Ovary (tissue), 3 donors: ENCODE measurements around the gene ACAN.

Experiments used
- POLR2A ChIP-seq: fragments of 450-650 bp; IDR thresholded peaks from one replicate; pipeline ENCODE4 v1.6.1; 2017; ENCODE audit warnings: antibody characterized with exemption, mild to moderate bottlenecking, moderate library complexity
- TF ChIP-seq, protein P1 (sequence below), 3 donors: fragments of 450-650 bp in 2 of 3; fragments of 200-600 bp in 1 of 3; IDR thresholded peaks; one replicate each; pipeline versions ENCODE4 v1.5.1 to v1.8.0; 2016 to 2022; ENCODE audit warnings: antibody characterized with exemption in 3 of 3, mild to moderate bottlenecking in 1 of 3
- donor health status: DM: no; HTN: no; CAD: no.

DNA sequence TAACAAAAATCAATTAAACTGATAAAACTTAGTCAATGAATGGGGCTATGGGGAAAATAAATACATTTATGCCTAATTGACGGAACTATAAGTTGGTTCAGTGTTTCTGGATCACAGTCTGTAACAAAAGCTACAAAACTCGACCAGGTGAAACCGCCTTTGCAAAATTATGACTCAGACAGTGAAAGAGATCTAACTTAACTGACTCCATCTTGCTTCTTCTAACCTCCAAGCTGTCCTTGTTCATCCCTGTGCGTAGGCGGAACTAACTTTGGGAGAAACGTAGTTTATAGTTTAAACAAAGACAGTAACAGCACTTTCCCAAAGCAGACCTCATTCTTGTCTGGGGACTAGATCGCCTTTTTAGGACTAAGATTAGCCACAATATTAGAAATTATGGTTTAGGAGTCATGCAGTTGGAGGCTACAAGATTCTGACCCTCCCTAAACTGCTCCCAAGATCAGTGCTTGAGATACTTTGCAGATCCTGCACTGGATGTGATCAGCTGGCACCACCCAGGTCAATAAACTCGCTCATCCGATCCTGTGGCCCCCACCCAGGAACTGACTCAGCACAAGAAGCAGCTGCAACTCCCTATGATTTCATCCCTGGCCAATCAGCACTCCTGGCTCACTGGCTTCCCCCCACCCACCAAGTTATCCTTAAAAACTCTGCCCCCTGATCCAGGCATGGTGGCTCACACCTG is 117.1 kb downstream of the ACAN start:
- TF ChIP-seq POLR2A: no peak
- TF ChIP-seq, protein P1, sequence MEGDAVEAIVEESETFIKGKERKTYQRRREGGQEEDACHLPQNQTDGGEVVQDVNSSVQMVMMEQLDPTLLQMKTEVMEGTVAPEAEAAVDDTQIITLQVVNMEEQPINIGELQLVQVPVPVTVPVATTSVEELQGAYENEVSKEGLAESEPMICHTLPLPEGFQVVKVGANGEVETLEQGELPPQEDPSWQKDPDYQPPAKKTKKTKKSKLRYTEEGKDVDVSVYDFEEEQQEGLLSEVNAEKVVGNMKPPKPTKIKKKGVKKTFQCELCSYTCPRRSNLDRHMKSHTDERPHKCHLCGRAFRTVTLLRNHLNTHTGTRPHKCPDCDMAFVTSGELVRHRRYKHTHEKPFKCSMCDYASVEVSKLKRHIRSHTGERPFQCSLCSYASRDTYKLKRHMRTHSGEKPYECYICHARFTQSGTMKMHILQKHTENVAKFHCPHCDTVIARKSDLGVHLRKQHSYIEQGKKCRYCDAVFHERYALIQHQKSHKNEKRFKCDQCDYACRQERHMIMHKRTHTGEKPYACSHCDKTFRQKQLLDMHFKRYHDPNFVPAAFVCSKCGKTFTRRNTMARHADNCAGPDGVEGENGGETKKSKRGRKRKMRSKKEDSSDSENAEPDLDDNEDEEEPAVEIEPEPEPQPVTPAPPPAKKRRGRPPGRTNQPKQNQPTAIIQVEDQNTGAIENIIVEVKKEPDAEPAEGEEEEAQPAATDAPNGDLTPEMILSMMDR (IDR thresholded peaks at IDR 0.05): no peak
